Loucy (cell line): ENCODE measurements around the gene FMN1.

ENCODE experiments used
- CTCF ChIP-seq: fragments of 200-600 bp; sonication (generic); conservative IDR thresholded peaks from 2 replicates; pipeline ENCODE4 v1.5.1; 2014; ENCODE audit warnings: mild to moderate bottlenecking, antibody characterized with exemption, low read length
- EZH2phosphoT487 ChIP-seq: fragments of 200-600 bp; IDR thresholded peaks from 2 replicates; pipeline ENCODE4 v1.6.1; 2018; ENCODE audit warnings: antibody characterized with exemption, mild to moderate bottlenecking, moderate library complexity, borderline replicate concordance

GRCh38 chr15:32873284-32874114 is 321.0 kb downstream of the FMN1 start:
- TF ChIP-seq CTCF = no peak
- no peak for TF ChIP-seq EZH2phosphoT487
